HG02588 (cell line): Measurements from ENCODE around the gene CD28.
"Not testable (repeated sequence)": the region's sequence is repeated elsewhere in the genome, so short reads cannot be mapped to it uniquely, and the experiment has no call there.

ENCODE experiments used
- ATAC-seq: cut with Tn5 transposase; IDR thresholded peaks from one replicate; pipeline ENCODE4 v1.9.1; 2021; ENCODE audit warnings: mild to moderate bottlenecking, moderate library complexity; ENCODE audit not compliant: unreplicated experiment

CD28 gene

GRCh38 chr2:203781151-203781550 lies 74.7 kb downstream of the CD28 start:
- no peak for ATAC-seq

GRCh38 chr2:203782262-203782976 lies 76.0 kb downstream of the CD28 start:
- ATAC-seq, result no peak

- ATAC-seq, result no peak
Measured at GRCh38 chr2:203783496-203784203, 77.2 kb downstream of the CD28 start.

- ATAC-seq, result not testable (repeated sequence)
Measured at GRCh38 chr2:203784710-203785270, 78.4 kb downstream of the CD28 start.

GRCh38 chr2:203785391-203786110 lies 79.1 kb downstream of the CD28 start:
- ATAC-seq, result not testable (repeated sequence)

- no peak for ATAC-seq
Measured at GRCh38 chr2:203786549-203787351, 80.3 kb downstream of the CD28 start.

GRCh38 chr2:203787979-203788378 lies 81.5 kb downstream of the CD28 start:
- ATAC-seq, result no peak
